Neural cell (in vitro differentiated cells): ENCODE measurements around the gene POLR1D. TPM values are rescaled to one million over a fixed set of nuclear protein-coding genes. Genes with fewer than 3 reads are reported as not detected.

Experiments used
- H2AFZ ChIP-seq: fragments of 200-600, 300-800 bp; sonication (generic), shearing (Covaris generic); 2 replicates; pipeline ENCODE4 v1.6.0; 2014; ENCODE audit warnings: low read depth, mild to moderate bottlenecking, antibody characterized with exemption, low read length, moderate library complexity
- H3F3A ChIP-seq: fragments of 200-600 bp; shearing (Covaris generic); 2 replicates; pipeline ENCODE4 v1.6.1; 2016; ENCODE audit warnings: mild to moderate bottlenecking, moderate library complexity, mixed read lengths, antibody characterized with exemption, low read length; ENCODE audit not compliant: insufficient read depth, poor library complexity, severe bottlenecking
- H3K27ac ChIP-seq: fragments of 200-600, 300-800 bp; sonication (generic), shearing (Covaris generic); 2 replicates; pipeline ENCODE4 v1.5.1; 2014; ENCODE audit warnings: mild to moderate bottlenecking, low read length, moderate library complexity
- H3K27me3 ChIP-seq: fragments of 300-800, 200-600 bp; sonication (generic), shearing (Covaris generic); 2 replicates; pipeline ENCODE4 v1.6.0; 2014; ENCODE audit warnings: mild to moderate bottlenecking, low read depth, low read length, moderate library complexity; ENCODE audit not compliant: insufficient read depth
- H3K36me3 ChIP-seq: fragments of 300-800, 200-600 bp; sonication (generic), shearing (Covaris generic); 2 replicates; pipeline ENCODE4 v1.5.1; 2014; ENCODE audit warnings: mild to moderate bottlenecking, antibody characterized with exemption, low read length, moderate library complexity; ENCODE audit not compliant: insufficient read depth
- H3K4me2 ChIP-seq: fragments of 300-800, 200-600 bp; sonication (generic), shearing (Covaris generic); 2 replicates; pipeline ENCODE4 v1.6.0; 2014; ENCODE audit warnings: mild to moderate bottlenecking, low read length
- H3K4me3 ChIP-seq: fragments of 300-800, 200-600 bp; sonication (generic), shearing (Covaris generic); 2 replicates; pipeline ENCODE4 v1.5.1; 2014; ENCODE audit warnings: mild to moderate bottlenecking, low read length, moderate library complexity
- H3K79me2 ChIP-seq: fragments of 200-600 bp; shearing (Covaris generic); replicated peaks from 2 replicates; pipeline ENCODE4 v1.6.0; 2014; ENCODE audit warnings: mild to moderate bottlenecking, low read length, moderate library complexity; ENCODE audit not compliant: insufficient read depth
- H3K9ac ChIP-seq: fragments of 300-800, 200-600 bp; sonication (generic), shearing (Covaris generic); 2 replicates; pipeline ENCODE4 v1.6.1; 2016; ENCODE audit warnings: mild to moderate bottlenecking, low read length, mixed read lengths
- H3K9me2 ChIP-seq: fragments of 200-600 bp; shearing (Covaris generic); 2 replicates; pipeline ENCODE4 v1.6.1; 2016; ENCODE audit warnings: mild to moderate bottlenecking, low read length, mixed read lengths; ENCODE audit not compliant: insufficient read depth
- H3K9me3 ChIP-seq: fragments of 200-600, 300-800 bp; sonication (generic), shearing (Covaris generic); 2 replicates; pipeline ENCODE4 v1.6.1; 2016; ENCODE audit warnings: mild to moderate bottlenecking, mixed run types, low read length, moderate library complexity, mixed read lengths
- H4K20me1 ChIP-seq: fragments of 200-600 bp; shearing (Covaris generic); 2 replicates; pipeline ENCODE4 v1.6.1; 2016; ENCODE audit warnings: mild to moderate bottlenecking, mixed run types; ENCODE audit not compliant: insufficient read depth
- CTCF ChIP-seq: fragments of 450-650 bp; IDR thresholded peaks from 2 replicates; pipeline ENCODE4 v1.5.1; 2014; ENCODE audit warnings: antibody characterized with exemption, mild to moderate bottlenecking, moderate library complexity; ENCODE audit not compliant: poor library complexity, severe bottlenecking
- EP300 ChIP-seq: fragments of 450-650 bp; conservative IDR thresholded peaks from 2 replicates; pipeline ENCODE4 v1.6.1; 2014; ENCODE audit warnings: antibody characterized with exemption, mild to moderate bottlenecking, moderate library complexity; ENCODE audit not compliant: poor library complexity, severe bottlenecking
- EZH2 ChIP-seq: fragments of 200-600, 300-800 bp; shearing (Covaris generic), sonication (generic); IDR thresholded peaks from 2 replicates; pipeline ENCODE4 v1.6.1; 2014; ENCODE audit warnings: antibody characterized with exemption, low read length, borderline replicate concordance, mild to moderate bottlenecking; ENCODE audit not compliant: insufficient read depth, poor library complexity, severe bottlenecking
- MXI1 ChIP-seq: fragments of 450-650 bp; conservative IDR thresholded peaks from 2 replicates; pipeline ENCODE4 v1.6.1; 2014; ENCODE audit warnings: antibody characterized with exemption, mild to moderate bottlenecking; ENCODE audit not compliant: poor library complexity, severe bottlenecking
- POLR2AphosphoS5 ChIP-seq: IDR thresholded peaks from 2 replicates; pipeline ENCODE4 v1.6.1; 2012
- RAD21 ChIP-seq: fragments of 450-650 bp; conservative IDR thresholded peaks from 2 replicates; pipeline ENCODE4 v1.6.1; 2014; ENCODE audit warnings: antibody characterized with exemption, mild to moderate bottlenecking, moderate library complexity
- REST ChIP-seq: IDR thresholded peaks from 2 replicates; pipeline ENCODE4 v1.6.1; 2012; ENCODE audit warnings: borderline replicate concordance
- SMC3 ChIP-seq: fragments of 450-650 bp; conservative IDR thresholded peaks from 2 replicates; pipeline ENCODE4 v1.6.1; 2014; ENCODE audit warnings: antibody characterized with exemption, mild to moderate bottlenecking, moderate library complexity; ENCODE audit not compliant: poor library complexity
- TAF1 ChIP-seq: IDR thresholded peaks from 2 replicates; pipeline ENCODE4 v1.6.1; 2012; ENCODE audit warnings: low read depth
- polyA plus RNA-seq: library from polyadenylated mRNA; depleted of rRNA; stranded (reverse); fragments of >200 nt; gene quantifications from 2 replicates; pipeline ENCODE4 v1.2.3, GENCODE V29; 2014

POLR1D gene
- polyA plus RNA-seq, 1 donor from 2014 or later = 179 TPM

- Histone ChIP-seq H3K27me3 (no peaks in the 10 kb centered on the region), H3K27ac (no peak overlapping the region), H3K4me3 (no peak overlapping the region), H3K9me3 (no peaks in the 10 kb centered on the region), H2AFZ (no peak overlapping the region), H3K4me2 (no peak overlapping the region), H3K9me2 (no peaks in the 10 kb centered on the region), H3K36me3 (no peaks in the 10 kb centered on the region), H3K79me2 (peaks cover 8% of the 10 kb centered on the region), H4K20me1 (no peaks in the 10 kb centered on the region), H3K9ac (no peak overlapping the region), H3F3A (no peaks in the 10 kb centered on the region)
- no peak for TF ChIP-seq RAD21
- TF ChIP-seq TAF1 = no peak
- TF ChIP-seq CTCF = no peak
- no peak for TF ChIP-seq MXI1
- no peak for TF ChIP-seq REST
- no peak for TF ChIP-seq EP300
Observed at GRCh38 chr13:27635266-27635665, 13.6 kb downstream of the POLR1D start.

- no peak overlapping the region for H3K4me3 ChIP-seq
- no peaks in the 10 kb centered on the region for H3K36me3 ChIP-seq
- H3K9me2 ChIP-seq = no peaks in the 10 kb centered on the region
- TF ChIP-seq TAF1 (no peak), MXI1 (no peak), POLR2AphosphoS5 (no peak), RAD21 (no peak), CTCF (no peak), SMC3 (no peak), EP300 (no peak), REST (no peak), EZH2 (no peak)
- H3K4me2 ChIP-seq = no peak overlapping the region
- no peaks in the 10 kb centered on the region for H3F3A ChIP-seq
- H3K9me3 ChIP-seq = no peaks in the 10 kb centered on the region
- no peak overlapping the region for H3K9ac ChIP-seq
- H4K20me1 ChIP-seq = no peaks in the 10 kb centered on the region
- no peak overlapping the region for H2AFZ ChIP-seq
- H3K27ac ChIP-seq = no peak overlapping the region
- peaks cover 12% of the 10 kb centered on the region for H3K79me2 ChIP-seq
- no peaks in the 10 kb centered on the region for H3K27me3 ChIP-seq
Observed at GRCh38 chr13:27636589-27637288, 15.0 kb downstream of the POLR1D start.
